IPS-15b (cell line): ENCODE data around the gene PLD5.
"Not testable (repeated sequence)": the region's sequence is repeated elsewhere in the genome, so short reads cannot be mapped to it uniquely, and the experiment has no call there.

Source experiments
- H3K27me3 ChIP-seq: one replicate; pipeline ENCODE4 v1.6.1; 2013; ENCODE audit warnings: low read length; ENCODE audit not compliant: control insufficient read depth, insufficient read depth
- H3K36me3 ChIP-seq: one replicate; pipeline ENCODE4 v1.6.1; 2013; ENCODE audit warnings: low read length; ENCODE audit not compliant: control insufficient read depth, insufficient read depth
- H3K4me1 ChIP-seq: one replicate; pipeline ENCODE4 v1.6.1; 2013; ENCODE audit warnings: mild to moderate bottlenecking, low read length; ENCODE audit not compliant: control insufficient read depth, insufficient read depth
- H3K4me3 ChIP-seq: one replicate; pipeline ENCODE4 v1.5.1; 2013; ENCODE audit warnings: low read depth, low read length
- H3K9ac ChIP-seq: one replicate; pipeline ENCODE4 v1.6.1; 2013; ENCODE audit warnings: low read depth, mild to moderate bottlenecking, low read length
- H3K9me3 ChIP-seq: one replicate; pipeline ENCODE4 v1.6.1; 2013; ENCODE audit warnings: mild to moderate bottlenecking, low read length; ENCODE audit not compliant: control insufficient read depth, insufficient read depth

The PLD5 gene

GRCh38 chr1:242059976-242060375, 464.5 kb downstream of the PLD5 start:
- Histone ChIP-seq H3K4me1 (no peaks in the 10 kb centered on the region), H3K27me3 (no peaks in the 10 kb centered on the region), H3K4me3 (no peak overlapping the region), H3K9ac (no peak overlapping the region), H3K9me3 (no peaks in the 10 kb centered on the region), H3K36me3 (no peaks in the 10 kb centered on the region)

GRCh38 chr1:242058582-242058981, 465.9 kb downstream of the PLD5 start:
- H3K9me3 ChIP-seq, H3K27me3 ChIP-seq, H3K4me3 ChIP-seq, H3K36me3 ChIP-seq, H3K9ac ChIP-seq, H3K4me1 ChIP-seq: not testable (repeated sequence)

- not testable (repeated sequence) for H3K9ac ChIP-seq, H3K4me1 ChIP-seq, H3K36me3 ChIP-seq, H3K27me3 ChIP-seq, H3K4me3 ChIP-seq, H3K9me3 ChIP-seq
Measured at GRCh38 chr1:242058181-242058580, 466.3 kb downstream of the PLD5 start.

- no peak overlapping the region for H3K9ac ChIP-seq
- no peak overlapping the region for H3K4me3 ChIP-seq
- H3K27me3 ChIP-seq, result no peaks in the 10 kb centered on the region
- H3K36me3 ChIP-seq, result no peaks in the 10 kb centered on the region
- peaks cover 7% of the 10 kb centered on the region for H3K4me1 ChIP-seq
- H3K9me3 ChIP-seq, result no peaks in the 10 kb centered on the region
Measured at GRCh38 chr1:242057745-242058115, 466.8 kb downstream of the PLD5 start.

GRCh38 chr1:242056988-242057744, 467.3 kb downstream of the PLD5 start:
- Histone ChIP-seq H3K9me3 (no peaks in the 10 kb centered on the region), H3K36me3 (no peaks in the 10 kb centered on the region), H3K4me3 (no peak overlapping the region), H3K9ac (no peak overlapping the region), H3K4me1 (peaks cover 7% of the 10 kb centered on the region), H3K27me3 (no peaks in the 10 kb centered on the region)

GRCh38 chr1:242055749-242056320, 468.7 kb downstream of the PLD5 start:
- H3K9me3 ChIP-seq, result no peaks in the 10 kb centered on the region
- H3K36me3 ChIP-seq, result no peaks in the 10 kb centered on the region
- no peak overlapping the region for H3K4me3 ChIP-seq
- peaks cover 8% of the 10 kb centered on the region for H3K4me1 ChIP-seq
- H3K27me3 ChIP-seq, result no peaks in the 10 kb centered on the region
- H3K9ac ChIP-seq, result no peak overlapping the region

- peaks cover 3% of the 10 kb centered on the region for H3K36me3 ChIP-seq
- H3K4me1 ChIP-seq, result no peaks in the 10 kb centered on the region
- H3K9ac ChIP-seq, result no peak overlapping the region
- no peak overlapping the region for H3K4me3 ChIP-seq
- H3K9me3 ChIP-seq, result no peaks in the 10 kb centered on the region
- H3K27me3 ChIP-seq, result no peaks in the 10 kb centered on the region
Measured at GRCh38 chr1:242043165-242043564, 481.3 kb downstream of the PLD5 start.

- H3K4me3 ChIP-seq, result no peak overlapping the region
- H3K36me3 ChIP-seq, result no peaks in the 10 kb centered on the region
- H3K9me3 ChIP-seq, result no peaks in the 10 kb centered on the region
- no peaks in the 10 kb centered on the region for H3K27me3 ChIP-seq
- H3K4me1 ChIP-seq, result no peaks in the 10 kb centered on the region
- no peak overlapping the region for H3K9ac ChIP-seq
Measured at GRCh38 chr1:242034392-242034791, 490.1 kb downstream of the PLD5 start.

GRCh38 chr1:242033447-242033846, 491.1 kb downstream of the PLD5 start:
- Histone ChIP-seq H3K9me3 (no peaks in the 10 kb centered on the region), H3K4me1 (no peaks in the 10 kb centered on the region), H3K36me3 (no peaks in the 10 kb centered on the region), H3K27me3 (no peaks in the 10 kb centered on the region), H3K4me3 (no peak overlapping the region), H3K9ac (no peak overlapping the region)
